ENCODE measurements around the gene MTSS2.

Gene MTSS2

DNA sequence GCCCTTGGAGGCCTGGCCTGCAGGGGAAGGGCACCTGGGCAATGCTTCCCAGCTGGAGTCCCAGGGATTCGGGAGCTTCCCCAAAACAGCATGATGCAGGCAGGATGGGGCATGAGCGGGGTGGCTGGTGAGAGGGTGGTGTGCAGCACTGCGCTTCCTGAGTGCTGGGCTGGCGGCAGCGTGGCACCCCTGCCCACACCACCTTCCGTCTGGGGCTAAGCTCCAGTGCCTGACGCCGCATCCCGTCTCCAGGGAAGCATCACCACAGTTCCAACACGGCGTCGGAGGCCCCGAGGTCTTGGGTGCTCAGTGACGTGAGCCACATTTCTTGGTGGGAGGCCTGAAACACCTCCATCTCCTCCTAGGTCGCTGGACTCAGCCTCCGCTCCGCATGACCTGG lies 13.8 kb upstream of the MTSS2 start:
- TF ChIP-seq, protein P1, sequence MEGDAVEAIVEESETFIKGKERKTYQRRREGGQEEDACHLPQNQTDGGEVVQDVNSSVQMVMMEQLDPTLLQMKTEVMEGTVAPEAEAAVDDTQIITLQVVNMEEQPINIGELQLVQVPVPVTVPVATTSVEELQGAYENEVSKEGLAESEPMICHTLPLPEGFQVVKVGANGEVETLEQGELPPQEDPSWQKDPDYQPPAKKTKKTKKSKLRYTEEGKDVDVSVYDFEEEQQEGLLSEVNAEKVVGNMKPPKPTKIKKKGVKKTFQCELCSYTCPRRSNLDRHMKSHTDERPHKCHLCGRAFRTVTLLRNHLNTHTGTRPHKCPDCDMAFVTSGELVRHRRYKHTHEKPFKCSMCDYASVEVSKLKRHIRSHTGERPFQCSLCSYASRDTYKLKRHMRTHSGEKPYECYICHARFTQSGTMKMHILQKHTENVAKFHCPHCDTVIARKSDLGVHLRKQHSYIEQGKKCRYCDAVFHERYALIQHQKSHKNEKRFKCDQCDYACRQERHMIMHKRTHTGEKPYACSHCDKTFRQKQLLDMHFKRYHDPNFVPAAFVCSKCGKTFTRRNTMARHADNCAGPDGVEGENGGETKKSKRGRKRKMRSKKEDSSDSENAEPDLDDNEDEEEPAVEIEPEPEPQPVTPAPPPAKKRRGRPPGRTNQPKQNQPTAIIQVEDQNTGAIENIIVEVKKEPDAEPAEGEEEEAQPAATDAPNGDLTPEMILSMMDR (IDR thresholded peaks at IDR 0.05; ENCODE audit: borderline replicate concordance, insufficient read depth, low read depth, low read length): no peak
- no peak overlapping the region for H3K4me3 ChIP-seq (ENCODE audit: low read depth, low read length)

GRCh38 chr16:70698901-70699300 lies 13.0 kb upstream of the MTSS2 start:
- TF ChIP-seq, protein P1 (IDR thresholded peaks at IDR 0.05; ENCODE audit: borderline replicate concordance, insufficient read depth, low read depth, low read length): no peak

DNA sequence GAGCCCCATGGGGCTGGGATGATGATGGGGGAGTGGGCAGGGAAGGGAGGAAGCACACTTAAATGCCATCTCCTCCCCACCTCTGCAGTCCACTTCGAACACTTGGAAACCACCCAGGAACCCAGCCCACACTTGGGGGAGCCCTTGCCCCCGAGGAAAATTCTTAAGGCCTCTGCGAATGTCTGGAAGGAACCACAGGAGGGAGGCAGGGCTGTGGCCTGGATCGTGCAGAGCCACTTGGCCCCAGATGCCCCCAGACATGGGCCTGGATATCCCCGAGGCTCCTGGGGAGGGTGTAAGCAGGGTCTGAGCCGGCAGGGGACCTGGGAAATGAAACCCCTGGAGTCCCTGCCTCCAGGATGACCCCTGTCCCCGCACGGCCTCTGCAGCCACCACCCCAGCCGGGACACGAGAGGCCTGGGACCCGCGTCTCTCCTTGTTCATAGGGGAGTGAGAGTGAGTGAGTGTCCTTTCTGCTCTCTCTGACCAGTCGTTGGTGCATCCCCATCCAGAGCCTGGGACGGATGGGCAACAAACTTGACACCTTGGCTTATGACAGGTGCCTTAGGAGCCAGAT lies 11.8 kb upstream of the MTSS2 start:
- H3K4me3 ChIP-seq (ENCODE audit: low read depth, low read length): no peak overlapping the region
- TF ChIP-seq, protein P1 (IDR thresholded peaks at IDR 0.05; ENCODE audit: borderline replicate concordance, insufficient read depth, low read depth, low read length): no peak

More at GRCh38 chr16:70698901-70699300, 13.0 kb upstream of the MTSS2 start:
- no peak overlapping the region for H3K4me3 ChIP-seq (ENCODE audit: low read depth, low read length)

- H3K4me3 ChIP-seq (ENCODE audit: low read depth, low read length): no peak overlapping the region
- TF ChIP-seq, protein P1 (IDR thresholded peaks at IDR 0.05; ENCODE audit: borderline replicate concordance, insufficient read depth, low read depth, low read length): no peak
These were observed 11.2 kb upstream of the MTSS2 start for GRCh38 chr16:70696952-70697593.

DNA sequence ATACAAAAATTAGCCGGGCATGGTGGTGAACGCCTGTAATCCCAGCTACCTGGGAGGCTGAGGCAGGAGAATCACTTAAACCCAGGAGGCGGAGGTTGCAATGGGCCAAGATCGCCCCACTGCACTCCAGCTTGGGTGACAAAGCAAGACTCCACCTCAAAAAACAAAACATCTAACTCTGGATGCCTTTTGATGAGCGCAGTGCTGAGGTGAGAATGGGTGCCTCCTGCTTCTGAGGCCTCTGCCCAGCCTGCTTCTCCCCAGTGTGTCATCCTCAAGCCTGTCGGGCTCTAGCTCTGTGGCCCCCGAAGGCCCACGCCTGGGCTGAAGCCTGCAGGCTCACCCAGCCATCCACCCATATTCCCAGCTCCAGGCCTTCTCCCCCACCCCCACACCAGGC lies 10.5 kb upstream of the MTSS2 start:
- TF ChIP-seq, protein P1 (IDR thresholded peaks at IDR 0.05; ENCODE audit: borderline replicate concordance, insufficient read depth, low read depth, low read length): no peak
- H3K4me3 ChIP-seq (ENCODE audit: low read depth, low read length): no peak overlapping the region

GRCh38 chr16:70695331-70696070 lies 9.6 kb upstream of the MTSS2 start:
- no peak overlapping the region for H3K4me3 ChIP-seq (ENCODE audit: low read depth, low read length)
- TF ChIP-seq, protein P1 (IDR thresholded peaks at IDR 0.05; ENCODE audit: borderline replicate concordance, insufficient read depth, low read depth, low read length): no peak

Measured in GM12875 (cell line).